ENCODE data around the gene EPG5. TPM values are rescaled to one million over a fixed set of nuclear protein-coding genes. Genes with fewer than 3 reads are reported as not detected.
"Not testable (repeated sequence)": the region's sequence is repeated elsewhere in the genome, so short reads cannot be mapped to it uniquely, and the experiment has no call there.

Gene EPG5
- polyA plus RNA-seq, 3 donors, result 18.2 to 35.4 (median 31.4) TPM

DNA sequence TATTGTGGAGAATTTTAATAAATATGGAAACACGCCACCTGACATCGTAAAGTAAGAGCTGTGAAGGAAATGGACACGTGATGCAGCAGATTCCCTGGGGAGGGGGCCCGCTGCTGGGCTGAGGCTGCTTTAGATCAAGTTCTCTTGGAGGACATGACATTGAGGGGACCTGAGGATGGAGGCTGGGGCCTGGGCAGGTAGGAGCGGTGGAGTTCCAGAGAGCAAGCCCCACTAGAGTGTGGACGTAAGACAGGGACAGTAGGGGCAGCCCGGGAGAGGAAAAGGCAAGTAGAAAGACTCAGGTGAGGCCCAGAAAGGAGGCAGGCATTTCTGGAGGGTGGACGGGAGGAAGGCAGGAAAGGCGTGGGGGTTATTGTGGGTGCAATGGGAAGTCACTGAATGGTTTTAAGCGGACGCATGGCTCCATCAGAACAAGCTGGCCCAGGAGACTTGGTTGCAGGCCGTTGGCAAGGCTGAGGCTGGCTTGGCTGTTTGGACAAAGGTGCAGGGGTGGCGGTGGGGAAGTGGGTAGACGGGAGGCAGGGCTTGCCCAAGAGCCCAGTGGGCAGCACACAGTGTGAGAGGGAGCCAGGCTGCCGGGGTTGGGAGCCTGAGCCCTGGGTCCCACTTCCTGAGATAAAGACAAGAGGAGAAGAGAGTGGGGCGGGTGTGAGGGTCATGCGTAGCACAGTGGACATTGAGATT lies 125.9 kb downstream of the EPG5 start:
- DNase-seq, result no peak

DNA sequence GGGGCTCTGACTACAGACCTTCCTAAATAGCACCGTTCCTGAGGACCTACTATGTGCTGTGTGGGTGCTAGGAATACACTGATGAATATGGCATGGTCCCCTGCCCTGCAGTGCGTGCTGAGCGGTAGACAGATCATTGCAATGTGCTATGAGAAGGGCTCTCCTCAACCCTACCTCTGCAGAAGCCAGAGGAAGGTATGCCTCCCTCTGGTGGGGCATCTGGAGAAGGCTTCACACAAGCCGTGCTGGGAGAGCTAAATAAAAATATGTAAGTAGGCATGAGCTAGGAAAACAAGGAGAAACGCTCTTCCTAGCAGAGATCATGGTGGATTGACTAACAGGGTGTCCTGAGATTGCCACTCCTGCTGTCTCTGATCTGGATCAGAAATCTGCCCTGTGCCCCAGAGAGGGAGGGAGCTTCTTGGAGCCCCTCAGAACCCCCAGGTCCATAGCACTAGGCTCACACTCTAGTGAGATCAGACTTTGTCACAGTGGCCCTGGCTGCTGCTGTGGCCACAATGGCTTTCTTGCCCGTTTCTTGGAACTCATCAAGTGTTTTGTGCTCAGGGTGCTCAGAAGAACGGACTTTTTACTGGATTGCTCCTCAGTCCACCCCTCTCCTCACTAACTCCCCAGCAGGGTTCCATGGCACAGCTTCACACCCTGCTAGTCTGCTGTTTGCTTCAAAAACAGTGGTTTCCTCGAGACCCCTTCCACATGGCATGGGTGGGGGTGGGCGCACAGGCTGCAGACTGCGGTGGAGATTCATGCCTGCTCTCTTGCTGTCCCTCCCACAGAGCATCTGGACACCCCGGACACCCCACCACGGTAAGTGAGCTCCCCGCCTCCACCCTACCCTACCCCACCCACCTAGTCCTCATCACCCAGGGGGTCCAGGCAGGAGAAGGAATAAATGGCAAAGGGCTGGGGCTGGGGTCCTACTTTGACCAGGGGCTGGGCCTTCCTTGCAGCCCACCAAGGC lies 127.4 kb downstream of the EPG5 start:
- DNase-seq, result peak; percentile 20

- no peak for DNase-seq
Observed at GRCh38 chr18:45838302-45839070, 128.6 kb downstream of the EPG5 start.

GRCh38 chr18:45837283-45838070 lies 129.7 kb downstream of the EPG5 start:
- DNase-seq, result peak; percentile 44

- DNase-seq, result no peak
Observed at GRCh38 chr18:45836242-45837205, 130.6 kb downstream of the EPG5 start.

- DNase-seq, result no peak
Observed at GRCh38 chr18:45835057-45835636, 132.0 kb downstream of the EPG5 start.

DNA sequence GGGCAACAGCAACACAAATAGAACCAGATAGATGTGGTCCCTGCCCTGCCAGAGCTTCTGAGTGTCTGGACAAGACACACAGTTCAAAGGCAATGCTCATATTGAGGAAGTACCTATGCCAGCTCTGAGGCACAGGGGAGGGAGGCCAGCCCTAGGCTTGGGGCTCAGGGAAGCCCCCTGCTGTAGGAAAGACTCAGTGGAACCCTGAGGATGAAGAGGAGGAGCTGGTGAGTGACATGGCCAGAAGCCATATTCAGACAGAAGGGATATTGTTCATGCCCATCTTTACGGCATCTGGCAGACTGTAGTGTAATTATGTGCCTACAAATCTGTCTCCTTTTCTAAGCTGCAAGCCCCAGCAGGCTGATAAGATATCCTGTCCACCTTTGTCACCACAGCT lies 132.8 kb downstream of the EPG5 start:
- no peak for DNase-seq

DNA sequence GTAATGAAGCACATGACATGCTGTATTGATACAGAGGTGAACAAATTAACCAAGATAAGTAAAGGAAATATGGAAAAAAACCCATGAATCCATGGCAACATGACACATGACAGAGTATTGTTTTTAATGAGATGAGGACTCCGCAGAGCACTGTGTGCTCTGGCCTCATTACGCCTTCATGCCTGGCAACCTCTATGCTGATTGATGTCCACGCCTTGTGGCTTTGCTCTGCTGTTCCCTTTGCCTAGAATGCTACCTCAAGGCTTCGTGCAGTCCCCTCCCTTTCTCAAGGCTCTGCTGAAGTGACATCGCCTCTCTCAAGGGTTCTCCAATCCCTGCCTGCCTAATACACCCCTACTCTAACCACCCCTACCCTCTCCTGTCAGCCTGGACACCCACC lies 133.3 kb downstream of the EPG5 start:
- DNase-seq, result no peak

DNA sequence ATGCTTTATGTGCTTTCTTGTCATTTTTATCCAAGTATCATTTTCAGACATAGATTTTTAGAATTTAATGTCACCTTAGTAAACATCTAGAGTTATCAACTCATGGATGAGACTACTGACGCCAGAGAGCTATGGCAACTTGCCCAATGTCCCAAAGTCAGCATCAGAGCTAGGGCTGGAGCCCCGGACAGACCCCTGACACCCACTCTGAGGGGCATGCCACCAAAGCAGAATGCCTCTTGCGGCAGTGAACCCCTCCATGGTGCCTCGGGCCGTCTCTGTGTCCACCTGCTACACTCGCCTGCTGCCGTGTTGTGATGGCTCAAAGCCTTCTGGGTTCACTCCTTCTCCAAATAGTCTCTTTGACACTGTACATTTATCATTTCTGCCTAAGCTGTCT lies 136.2 kb downstream of the EPG5 start:
- no peak for DNase-seq

- peak; percentile 62 for DNase-seq
Observed at GRCh38 chr18:45829855-45830254, 137.3 kb downstream of the EPG5 start.

DNA sequence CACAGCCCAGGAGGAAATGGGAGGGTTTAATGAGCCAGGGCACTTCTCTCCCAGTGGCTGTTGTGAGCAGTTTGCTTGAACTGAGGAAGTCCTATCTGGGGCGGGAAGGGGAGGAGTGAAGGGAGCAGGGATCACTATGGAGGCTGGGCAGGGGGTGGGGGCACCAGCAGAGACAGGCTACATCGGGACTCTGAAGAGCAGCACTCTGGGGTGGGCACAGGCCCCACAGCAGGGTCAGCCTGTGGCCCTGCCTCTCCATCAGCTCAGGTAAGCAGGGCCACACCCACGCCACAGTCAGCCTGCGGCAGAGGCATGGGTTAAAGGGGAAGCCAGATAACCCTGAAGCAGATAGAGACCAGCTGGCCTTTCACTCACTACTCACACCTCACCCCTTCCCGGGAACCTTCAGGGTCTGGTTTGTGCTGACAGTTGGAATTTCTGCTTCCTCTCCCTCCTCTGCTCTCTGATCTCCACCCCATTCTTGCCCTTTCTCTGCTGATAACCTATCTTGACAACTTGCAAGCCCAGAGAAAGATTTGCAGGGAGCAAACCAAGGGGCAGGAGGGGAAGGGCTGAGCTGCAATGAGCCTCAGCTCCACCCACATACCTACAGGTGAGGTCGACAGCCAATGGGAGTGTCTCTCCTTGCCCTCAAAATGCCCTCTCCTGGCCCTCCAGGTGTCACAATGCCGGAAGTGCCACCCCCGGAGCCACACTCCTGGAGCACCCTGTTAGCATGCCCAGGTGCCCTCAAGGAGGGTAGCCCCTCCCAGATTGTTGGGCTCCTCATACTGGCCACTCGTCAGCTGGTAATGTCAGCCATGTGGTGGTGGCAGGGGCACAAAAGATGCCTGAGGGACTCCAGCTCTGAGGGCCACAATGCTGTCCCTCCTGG lies 138.0 kb downstream of the EPG5 start:
- peak; percentile 16 for DNase-seq

- DNase-seq, result not testable (repeated sequence)
Observed at GRCh38 chr18:45826716-45827115, 140.4 kb downstream of the EPG5 start.

DNA sequence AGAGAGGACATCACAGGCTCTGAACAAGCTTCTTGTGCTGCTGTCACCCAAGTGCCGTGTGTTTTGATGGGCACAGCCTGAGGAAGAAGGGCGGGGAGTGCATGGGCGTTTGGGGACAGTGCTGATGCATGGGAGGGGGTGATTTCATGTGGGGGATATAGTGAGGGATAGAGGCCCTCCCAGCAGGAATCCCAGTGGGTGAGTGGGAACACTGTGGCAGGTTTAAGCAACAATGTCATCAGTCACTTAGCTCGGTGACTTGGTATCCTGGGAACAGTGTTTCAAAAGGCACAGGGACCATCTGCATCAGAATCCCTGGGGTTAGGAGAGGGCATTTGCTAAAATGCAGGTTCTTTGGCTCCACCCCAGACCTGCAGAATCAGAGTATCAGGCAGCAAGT lies 141.0 kb downstream of the EPG5 start:
- DNase-seq, result no peak

DNA sequence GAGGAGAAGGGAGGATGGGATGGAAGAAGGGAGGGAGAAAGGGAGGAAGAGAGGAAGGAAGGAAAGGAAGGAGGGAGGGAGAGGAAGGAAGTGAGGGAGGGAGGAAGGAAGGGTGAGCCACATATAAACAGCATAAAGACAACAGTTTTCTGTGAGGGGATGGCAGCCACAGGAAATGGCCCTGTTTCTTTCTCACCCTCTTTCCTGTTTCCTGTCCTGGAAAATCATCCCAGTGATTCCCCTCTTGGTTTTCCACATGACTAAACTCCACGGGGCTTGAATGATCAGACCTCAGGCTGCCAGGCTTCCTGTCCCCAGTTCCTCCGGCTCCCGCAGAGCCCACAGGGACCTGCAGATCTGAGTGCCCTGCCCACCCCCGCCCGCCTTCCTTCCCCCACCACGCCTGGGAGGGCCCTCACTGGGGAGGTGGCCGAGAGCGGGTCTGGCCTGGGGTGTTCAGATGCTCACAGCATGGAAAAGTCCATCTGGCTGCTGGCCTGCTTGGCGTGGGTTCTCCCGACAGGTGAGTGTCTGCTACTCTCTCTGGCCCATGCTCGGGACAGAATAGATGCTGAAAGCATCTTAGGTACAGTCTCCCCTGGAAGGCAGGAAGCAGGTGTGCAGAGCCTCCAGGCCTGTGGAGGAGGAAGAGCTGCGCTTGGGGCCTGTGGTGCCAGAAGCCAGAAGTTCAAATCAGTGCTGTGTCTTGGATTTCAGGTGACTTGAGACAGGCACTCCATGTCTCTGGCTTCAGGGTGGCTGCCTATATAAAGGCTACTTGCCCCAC lies 141.7 kb downstream of the EPG5 start, which contains the start of gene SIGLEC15:
TSS of gene SIGLEC15 (plus strand) at position 418 of the 787 bp plus-strand sequence. CDS start at position 472, 54 bp downstream.
- no peak for DNase-seq

GRCh38 chr18:45821711-45822110 lies 145.4 kb downstream of the EPG5 start:
- no peak for DNase-seq

DNA sequence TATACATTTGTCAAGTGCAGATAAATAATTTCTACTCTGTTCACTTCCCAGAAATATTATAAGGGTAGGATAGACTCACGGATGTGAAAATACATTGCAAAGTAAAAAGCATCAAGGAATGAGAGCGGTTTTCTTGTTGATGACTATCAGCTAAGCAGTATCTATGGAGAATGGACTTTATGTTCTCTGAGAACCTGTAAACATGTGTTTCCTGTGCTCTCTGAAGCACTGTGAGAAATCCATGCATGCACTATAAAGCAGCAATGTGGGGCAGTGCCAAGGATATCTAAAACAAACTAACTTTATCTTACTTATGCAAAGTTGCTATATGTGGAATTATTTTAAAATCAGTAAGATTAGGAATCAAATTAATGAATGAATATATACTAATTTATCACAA lies 146.1 kb downstream of the EPG5 start:
- DNase-seq, result no peak

DNA sequence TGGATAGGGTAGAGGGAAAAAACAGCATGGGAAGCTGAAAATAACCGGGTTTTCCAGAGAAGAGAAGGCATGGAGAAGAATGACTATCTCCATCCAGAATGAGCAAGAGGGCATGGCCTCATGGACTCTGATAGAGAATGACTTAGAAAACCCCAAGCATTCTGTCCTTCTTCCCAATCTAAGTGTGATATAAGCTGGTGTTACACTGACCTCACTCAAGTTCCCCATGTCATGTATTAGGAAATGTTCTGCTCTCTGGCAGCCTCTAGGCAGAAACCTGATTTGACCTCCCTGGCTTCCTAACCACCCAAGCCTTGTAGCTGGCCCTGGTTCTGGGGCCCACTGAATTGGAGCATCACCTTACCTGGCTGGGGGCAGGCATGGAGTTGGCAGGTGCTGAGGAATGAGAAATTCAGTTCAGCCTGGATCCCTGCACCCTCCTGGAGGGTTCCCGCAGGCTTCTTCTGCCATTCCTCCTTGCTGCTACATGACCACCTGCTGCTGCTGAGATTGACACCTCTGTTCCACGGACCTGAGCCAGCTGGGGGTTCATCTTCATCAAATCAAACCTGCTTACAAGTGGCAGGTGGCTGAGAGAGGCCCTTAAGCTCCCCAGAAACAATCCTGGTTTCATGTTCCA lies 146.9 kb downstream of the EPG5 start:
- DNase-seq, result no peak

Data from renal pelvis (tissue), 4 donors.